ENCODE results near the gene SIT1.

DNA sequence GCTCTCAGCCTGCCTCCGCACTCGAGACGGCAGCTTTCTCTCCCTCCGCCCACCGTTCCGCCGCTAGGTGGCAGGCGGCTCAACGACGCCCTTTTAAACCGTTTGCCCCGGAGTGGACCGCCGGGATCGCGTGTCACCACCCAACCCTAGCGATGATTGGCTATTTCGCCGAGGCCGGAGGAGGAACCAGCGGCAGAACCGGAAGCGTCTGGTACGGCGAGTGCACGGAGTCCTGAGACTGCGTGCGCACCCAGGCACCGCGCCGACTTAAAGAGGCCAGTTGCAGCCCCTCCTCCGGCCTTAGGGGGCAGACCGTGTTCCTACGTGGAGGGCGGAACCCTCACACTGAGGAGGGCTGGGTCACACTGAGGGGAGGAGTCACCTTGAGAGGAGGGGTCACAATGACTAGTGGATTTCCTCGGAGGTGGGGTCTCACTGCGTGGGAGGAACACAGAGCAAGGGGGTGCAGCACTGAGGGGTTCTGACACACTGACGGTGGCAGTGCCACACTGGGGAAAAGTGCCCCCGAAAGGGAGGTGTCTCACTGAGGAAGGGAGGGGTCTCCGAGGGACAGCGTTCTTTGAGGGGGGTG, 46.6 kb downstream of the SIT1 start:
- TF ChIP-seq GATA2 (IDR thresholded peaks at IDR 0.05; ENCODE audit: low read depth, low read length) (no peak), GATA3 (IDR thresholded peaks at IDR 0.05; ENCODE audit: low read depth, low read length) (no peak)

All from SH-SY5Y (cell line).